ENCODE results near the gene ZNF512B.

Gene ZNF512B

GRCh38 chr20:63915471-63915870, 54.3 kb downstream of the ZNF512B start:
- no peak for TF ChIP-seq CTCF (IDR thresholded peaks at IDR 0.05; ENCODE audit: low read depth, low read length, poor library complexity, severe bottlenecking)
- no peak for TF ChIP-seq EZH2phosphoT487 (IDR thresholded peaks at IDR 0.05; ENCODE audit: borderline replicate concordance, low read length)
- H3K4me3 ChIP-seq (ENCODE audit: low read length): no peak overlapping the region
- H3K27me3 ChIP-seq (ENCODE audit: control insufficient read depth, low read length): no peaks in the 10 kb centered on the region
- H3F3A ChIP-seq (ENCODE audit: control insufficient read depth, insufficient read depth): no peaks in the 10 kb centered on the region
- H3K36me3 ChIP-seq (ENCODE audit: control insufficient read depth, low read length): peaks cover 34% of the 10 kb centered on the region
- no peak overlapping the region for H3K4me2 ChIP-seq (ENCODE audit: low read length)
- no peaks in the 10 kb centered on the region for H3K9me2 ChIP-seq (replicated peaks; ENCODE audit: control insufficient read depth, low read length)
- H4K20me1 ChIP-seq (ENCODE audit: control insufficient read depth, insufficient read depth, low read depth, low read length): no peaks in the 10 kb centered on the region
- peaks cover 11% of the 10 kb centered on the region; the same call in 1 of the 2 replicates for H3K9me3 ChIP-seq (ENCODE audit: control insufficient read depth, insufficient read depth, low read length)
- peaks cover 35% of the 10 kb centered on the region for H3K4me1 ChIP-seq (ENCODE audit: control insufficient read depth, low read length)
- H3K27ac ChIP-seq (ENCODE audit: low read depth, low read length): no peak overlapping the region
- peaks cover 92% of the 10 kb centered on the region for H3K79me2 ChIP-seq (ENCODE audit: control insufficient read depth, low read length)

GRCh38 chr20:63913768-63914167, 56.0 kb downstream of the ZNF512B start:
- Histone ChIP-seq H4K20me1 (ENCODE audit: control insufficient read depth, insufficient read depth, low read depth, low read length) (0 out of 2 replicates have a peak, but pooled peaks cover 2% of the 10 kb centered on the region), H3K27me3 (ENCODE audit: control insufficient read depth, low read length) (no peaks in the 10 kb centered on the region), H3F3A (ENCODE audit: control insufficient read depth, insufficient read depth) (no peaks in the 10 kb centered on the region), H3K4me1 (ENCODE audit: control insufficient read depth, low read length) (peaks cover 35% of the 10 kb centered on the region), H3K4me3 (ENCODE audit: low read length) (no peak overlapping the region), H3K9me2 (replicated peaks; ENCODE audit: control insufficient read depth, low read length) (no peaks in the 10 kb centered on the region), H3K27ac (ENCODE audit: low read depth, low read length) (no peak overlapping the region), H3K9me3 (ENCODE audit: control insufficient read depth, insufficient read depth, low read length) (peaks cover 11% of the 10 kb centered on the region; the same call in 1 of the 2 replicates), H3K4me2 (ENCODE audit: low read length) (no peak overlapping the region), H3K36me3 (ENCODE audit: control insufficient read depth, low read length) (peaks cover 31% of the 10 kb centered on the region), H3K79me2 (ENCODE audit: control insufficient read depth, low read length) (peaks cover 98% of the 10 kb centered on the region)
- TF ChIP-seq EZH2phosphoT487 (IDR thresholded peaks at IDR 0.05; ENCODE audit: borderline replicate concordance, low read length) (no peak), CTCF (IDR thresholded peaks at IDR 0.05; ENCODE audit: low read depth, low read length, poor library complexity, severe bottlenecking) (no peak)

- Histone ChIP-seq H3K4me2 (ENCODE audit: low read length) (no peak overlapping the region), H3K36me3 (ENCODE audit: control insufficient read depth, low read length) (peaks cover 23% of the 10 kb centered on the region), H3K9me3 (ENCODE audit: control insufficient read depth, insufficient read depth, low read length) (peaks cover 11% of the 10 kb centered on the region; the same call in 1 of the 2 replicates), H3K4me3 (ENCODE audit: low read length) (no peak overlapping the region), H3F3A (ENCODE audit: control insufficient read depth, insufficient read depth) (no peaks in the 10 kb centered on the region), H3K27ac (ENCODE audit: low read depth, low read length) (no peak overlapping the region), H3K27me3 (ENCODE audit: control insufficient read depth, low read length) (no peaks in the 10 kb centered on the region), H3K4me1 (ENCODE audit: control insufficient read depth, low read length) (peaks cover 9% of the 10 kb centered on the region), H3K9me2 (replicated peaks; ENCODE audit: control insufficient read depth, low read length) (no peaks in the 10 kb centered on the region), H3K79me2 (ENCODE audit: control insufficient read depth, low read length) (peaks cover 97% of the 10 kb centered on the region), H4K20me1 (ENCODE audit: control insufficient read depth, insufficient read depth, low read depth, low read length) (0 out of 2 replicates have a peak, but pooled peaks cover 2% of the 10 kb centered on the region)
- no peak for TF ChIP-seq CTCF (IDR thresholded peaks at IDR 0.05; ENCODE audit: low read depth, low read length, poor library complexity, severe bottlenecking)
- TF ChIP-seq EZH2phosphoT487 (IDR thresholded peaks at IDR 0.05; ENCODE audit: borderline replicate concordance, low read length): no peak
These were observed 58.6 kb downstream of the ZNF512B start for GRCh38 chr20:63911176-63911575.
